SU-DHL-6 (cell line): Measurements from ENCODE around the gene POU6F2.

Experiments
- H2AFZ ChIP-seq: fragments of 200-600 bp; sonication (generic); 2 replicates; pipeline ENCODE4 v1.6.1; 2014; ENCODE audit warnings: low read depth, mild to moderate bottlenecking, moderate library complexity, mixed read lengths, antibody characterized with exemption, low read length; ENCODE audit not compliant: severe bottlenecking
- H3F3A ChIP-seq: fragments of 200-600 bp; shearing (Covaris generic); 2 replicates; pipeline ENCODE4 v1.6.0; 2016; ENCODE audit warnings: antibody characterized with exemption, mild to moderate bottlenecking; ENCODE audit not compliant: insufficient read depth
- H3K27ac ChIP-seq: fragments of 200-600 bp; sonication (generic); 2 replicates; pipeline ENCODE4 v1.5.1; 2016; ENCODE audit warnings: low read depth, mild to moderate bottlenecking, low read length, moderate library complexity, mixed read lengths
- H3K27me3 ChIP-seq: fragments of 200-600 bp; sonication (generic), shearing (Covaris generic); 2 replicates; pipeline ENCODE4 v1.6.0; 2014; ENCODE audit warnings: mild to moderate bottlenecking, low read length
- H3K36me3 ChIP-seq: fragments of 200-600 bp; sonication (generic); 2 replicates; pipeline ENCODE4 v1.6.1; 2014; ENCODE audit warnings: mild to moderate bottlenecking, low read length, mixed read lengths
- H3K4me2 ChIP-seq: fragments of 300-600, 200-600 bp; shearing (Covaris generic), sonication (generic); 2 replicates; pipeline ENCODE4 v1.6.0; 2014; ENCODE audit warnings: low read length, low read depth, mild to moderate bottlenecking; ENCODE audit not compliant: poor library complexity, severe bottlenecking
- H3K4me3 ChIP-seq: fragments of 200-600 bp; sonication (generic); 2 replicates; pipeline ENCODE4 v1.5.1; 2014; ENCODE audit warnings: antibody characterized with exemption, low read length, mild to moderate bottlenecking, mixed read lengths; ENCODE audit not compliant: insufficient read depth, poor library complexity, severe bottlenecking
- H3K79me2 ChIP-seq: fragments of 200-600 bp; sonication (generic); 2 replicates; pipeline ENCODE4 v1.6.1; 2014; ENCODE audit warnings: mild to moderate bottlenecking, low read length, moderate library complexity; ENCODE audit not compliant: insufficient read depth
- H3K9ac ChIP-seq: fragments of 200-600 bp; sonication (generic); 2 replicates; pipeline ENCODE4 v1.7.0; 2014; ENCODE audit warnings: mild to moderate bottlenecking, low read length
- H3K9me2 ChIP-seq: fragments of 200-600 bp; sonication (generic); replicated peaks from 2 replicates; pipeline ENCODE4 v1.6.1; 2014; ENCODE audit warnings: low read length; ENCODE audit not compliant: insufficient read depth
- H3K9me3 ChIP-seq: fragments of 200-600 bp; sonication (generic); 2 replicates; pipeline ENCODE4 v1.6.1; 2014; ENCODE audit warnings: low read length, mixed read lengths; ENCODE audit not compliant: insufficient read depth
- H4K20me1 ChIP-seq: fragments of 200-600 bp; sonication (generic); 2 replicates; pipeline ENCODE4 v1.6.1; 2014; ENCODE audit warnings: low read depth, mild to moderate bottlenecking, antibody characterized with exemption, low read length, moderate library complexity, mixed read lengths
- CTCF ChIP-seq: fragments of 200-600 bp; sonication (generic); IDR thresholded peaks from one replicate; pipeline ENCODE4 v1.5.1; 2017; ENCODE audit warnings: antibody characterized with exemption, mild to moderate bottlenecking, low read length, moderate library complexity; ENCODE audit not compliant: insufficient read depth, poor library complexity, severe bottlenecking
- EZH2phosphoT487 ChIP-seq: fragments of 200-600 bp; sonication (generic), shearing (Covaris generic); conservative IDR thresholded peaks from 2 replicates; pipeline ENCODE4 v1.6.1; 2018; ENCODE audit warnings: mild to moderate bottlenecking, antibody characterized with exemption, low read length, moderate library complexity, mixed read lengths

POU6F2 gene

GRCh38 chr7:39130857-39131526, 153.3 kb downstream of the POU6F2 start:
- no peak overlapping the region for H3K27ac ChIP-seq
- H3K36me3 ChIP-seq, result no peaks in the 10 kb centered on the region
- H3K27me3 ChIP-seq, result no peaks in the 10 kb centered on the region; the same call in none of the 2 replicates
- H4K20me1 ChIP-seq, result no peaks in the 10 kb centered on the region
- no peak overlapping the region for H3K4me2 ChIP-seq
- H3F3A ChIP-seq, result no peaks in the 10 kb centered on the region
- H2AFZ ChIP-seq, result no peak overlapping the region
- no peaks in the 10 kb centered on the region for H3K79me2 ChIP-seq
- no peaks in the 10 kb centered on the region for H3K9me2 ChIP-seq
- no peak overlapping the region for H3K4me3 ChIP-seq
- H3K9ac ChIP-seq, result no peak overlapping the region
- TF ChIP-seq CTCF (no peak), EZH2phosphoT487 (no peak)
- no peaks in the 10 kb centered on the region for H3K9me3 ChIP-seq

GRCh38 chr7:39132306-39132705, 154.6 kb downstream of the POU6F2 start:
- Histone ChIP-seq H3K4me2 (no peak overlapping the region), H3F3A (no peaks in the 10 kb centered on the region), H3K4me3 (no peak overlapping the region), H3K27ac (no peak overlapping the region), H4K20me1 (no peaks in the 10 kb centered on the region), H3K9me3 (peaks cover 3% of the 10 kb centered on the region; the same call in 1 of the 2 replicates), H2AFZ (no peak overlapping the region), H3K79me2 (no peaks in the 10 kb centered on the region), H3K9ac (no peak overlapping the region), H3K9me2 (no peaks in the 10 kb centered on the region), H3K36me3 (no peaks in the 10 kb centered on the region), H3K27me3 (no peaks in the 10 kb centered on the region; the same call in none of the 2 replicates)
- TF ChIP-seq EZH2phosphoT487, result no peak
- TF ChIP-seq CTCF, result no peak

GRCh38 chr7:39133088-39133487, 155.4 kb downstream of the POU6F2 start:
- H4K20me1 ChIP-seq, result no peaks in the 10 kb centered on the region
- H3K27me3 ChIP-seq, result no peaks in the 10 kb centered on the region; the same call in none of the 2 replicates
- H3K79me2 ChIP-seq, result no peaks in the 10 kb centered on the region
- H3K4me3 ChIP-seq, result no peak overlapping the region
- H3K4me2 ChIP-seq, result no peak overlapping the region
- H3K9ac ChIP-seq, result no peak overlapping the region
- no peaks in the 10 kb centered on the region for H3K9me2 ChIP-seq
- peaks cover 10% of the 10 kb centered on the region; the same call in 1 of the 2 replicates for H3K9me3 ChIP-seq
- no peak overlapping the region for H3K27ac ChIP-seq
- H3F3A ChIP-seq, result no peaks in the 10 kb centered on the region
- no peaks in the 10 kb centered on the region for H3K36me3 ChIP-seq
- no peak for TF ChIP-seq EZH2phosphoT487
- TF ChIP-seq CTCF, result no peak
- H2AFZ ChIP-seq, result no peak overlapping the region
